HG03066 (cell line): Measurements from ENCODE around the gene ZNF667.

Experiments
- ATAC-seq: cut with Tn5 transposase; IDR thresholded peaks from one replicate; pipeline ENCODE4 v1.9.1; 2021; ENCODE audit warnings: low read depth; ENCODE audit not compliant: unreplicated experiment

ZNF667 gene

DNA sequence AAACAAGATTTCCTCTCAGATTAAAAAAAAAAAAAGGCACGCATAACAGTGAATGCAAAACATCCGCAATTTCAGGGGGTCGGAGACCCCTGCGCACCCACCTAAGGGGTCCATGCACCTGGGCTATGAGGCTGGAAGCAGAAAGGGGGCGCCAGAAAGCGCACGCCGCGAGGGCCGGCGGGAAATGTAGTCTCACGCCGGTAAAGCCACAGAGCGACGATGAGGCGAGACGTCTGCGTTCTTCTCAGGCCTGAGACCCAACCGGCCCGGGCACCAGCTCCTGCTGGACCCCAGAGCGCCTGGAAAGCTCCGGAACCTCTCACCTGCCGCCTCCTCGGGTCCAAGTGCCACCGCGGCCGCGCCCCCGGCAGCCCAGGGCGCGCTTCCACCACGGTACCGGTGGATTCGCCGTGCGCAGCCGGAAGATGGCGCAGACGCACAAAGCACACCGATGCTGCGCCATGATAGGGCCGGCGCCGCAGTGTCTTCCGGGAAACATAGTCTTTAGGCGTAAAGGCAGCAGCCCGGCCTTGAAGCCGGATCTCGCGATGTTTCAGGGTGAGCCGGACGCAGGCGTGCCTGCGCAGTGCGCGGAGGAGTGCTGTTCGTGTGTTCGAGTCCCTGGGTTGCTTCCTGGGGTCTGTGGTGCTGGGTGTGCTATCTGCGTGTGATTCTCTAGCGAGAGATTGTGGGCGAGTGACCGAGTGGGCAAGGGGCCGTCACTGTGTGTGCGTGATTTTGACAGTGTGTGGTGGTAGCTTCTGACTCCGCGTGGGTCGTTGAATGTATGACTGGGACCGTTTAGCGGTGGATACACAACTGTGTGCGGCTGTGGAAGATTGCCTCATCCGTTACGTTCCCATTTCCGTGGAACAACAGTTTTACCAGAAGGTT lies 83.8 kb downstream of the ZNF667 start, which contains the start of gene ZNF582:
Gene ZNF582, minus strand, starts transcription at position 416 of the 894 bp plus-strand sequence. CDS start 1,782 bp downstream, outside the sequence.
- ATAC-seq, result peak; percentile 85
